HFF-Myc (cell line): Measurements from ENCODE around the gene PTDSS2.

ENCODE experiments used
- DNase-seq: peaks from one replicate; pipeline ENCODE4 v3.0.0-alpha.2; 2011; ENCODE audit warnings: low read depth; ENCODE audit errors: extremely low read depth
- H3K4me3 ChIP-seq: replicated peaks from 2 replicates; pipeline ENCODE4 v1.5.1; 2011; ENCODE audit warnings: low read depth, mild to moderate bottlenecking, control low read depth, low read length
- CTCF ChIP-seq: IDR thresholded peaks from 2 replicates; pipeline ENCODE4 v1.5.1; 2012; ENCODE audit warnings: mild to moderate bottlenecking, low read depth, low read length, control low read depth; ENCODE audit errors: missing control alignments

Gene PTDSS2

GRCh38 chr11:405954-406795, 43.9 kb upstream of the PTDSS2 start:
- H3K4me3 ChIP-seq: peak overlapping the region; percentile 35
- no peak for TF ChIP-seq CTCF
- no peak for DNase-seq

- peak; percentile 44 for DNase-seq
- H3K4me3 ChIP-seq: peak overlapping the region; percentile 35
- no peak for TF ChIP-seq CTCF
These were observed 43.1 kb upstream of the PTDSS2 start for GRCh38 chr11:406796-407650.

DNA sequence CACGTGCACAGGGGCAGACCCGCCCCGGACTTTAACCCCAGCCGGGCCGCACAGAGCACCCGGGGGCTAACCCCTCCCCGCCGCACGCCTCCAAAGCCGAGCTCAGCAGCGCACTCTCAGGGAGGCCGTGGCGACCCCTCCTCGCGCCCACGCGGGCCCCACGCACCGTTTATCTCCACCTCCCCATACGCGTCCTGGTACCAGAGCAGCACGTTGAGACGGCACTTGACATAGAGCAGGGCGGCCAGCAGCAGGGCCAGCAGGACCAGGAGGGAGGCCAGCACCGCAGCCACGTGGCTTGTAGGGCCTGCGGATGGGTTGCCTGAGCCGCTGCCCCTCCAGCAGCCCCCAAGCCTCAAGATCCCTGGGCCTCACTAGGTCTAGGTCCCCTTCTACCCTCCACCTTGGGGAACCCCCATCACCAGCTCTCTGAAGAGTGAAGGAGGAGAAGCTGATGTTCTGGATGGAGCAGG, 42.4 kb upstream of the PTDSS2 start:
- DNase-seq: no peak
- TF ChIP-seq CTCF: no peak
- no peak overlapping the region for H3K4me3 ChIP-seq

- TF ChIP-seq CTCF: no peak
- no peak overlapping the region for H3K4me3 ChIP-seq
- no peak for DNase-seq
These were observed 41.7 kb upstream of the PTDSS2 start for GRCh38 chr11:408154-409007.

DNA sequence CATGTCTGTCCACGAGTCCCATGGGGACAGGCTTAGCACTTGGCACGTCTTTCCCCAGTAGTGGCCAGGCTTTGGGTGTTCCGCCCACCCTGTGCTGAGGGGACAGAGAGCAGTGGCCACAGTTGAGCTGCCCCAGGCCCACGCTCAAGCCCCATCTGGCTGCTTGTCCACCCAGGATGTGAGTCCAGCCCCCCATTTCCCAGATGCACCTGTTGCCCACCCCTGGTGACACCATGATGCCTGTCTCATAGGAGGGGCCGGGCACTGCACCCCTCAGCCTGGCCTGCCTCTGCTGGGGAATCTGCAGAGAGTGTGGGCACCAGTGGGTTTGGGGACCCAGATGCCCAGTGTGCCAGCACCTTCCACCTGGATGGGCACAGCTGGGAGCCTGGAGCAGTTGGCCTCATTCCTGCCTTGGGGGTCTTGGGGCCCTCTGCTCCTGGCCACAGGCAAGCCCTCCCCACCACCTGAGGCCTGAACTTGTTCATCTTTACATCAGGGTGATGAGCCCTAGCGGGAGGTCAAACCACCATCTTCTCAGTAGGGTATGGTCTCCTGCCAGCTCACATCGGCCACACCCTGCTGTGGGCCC, 41.0 kb upstream of the PTDSS2 start:
- DNase-seq: no peak
- TF ChIP-seq CTCF: no peak
- no peak overlapping the region for H3K4me3 ChIP-seq
